RWPE2 (cell line): ENCODE results near the gene SEC16B.

ENCODE experiments used
- ATAC-seq: fragments of 200-7000 bp; cut with Tn5 transposase; 3 replicates; pipeline ENCODE4 v1.9.1; 2021; ENCODE audit warnings: low read depth
- DNase-seq: peaks from one replicate; pipeline ENCODE4 v3.0.0-alpha.2; 2020; ENCODE audit warnings: low spot score
- H3K27ac ChIP-seq: fragments of 450-650 bp; 2 replicates; pipeline ENCODE4 v1.5.1; 2017; ENCODE audit warnings: mild to moderate bottlenecking; ENCODE audit not compliant: poor library complexity, severe bottlenecking
- H3K27me3 ChIP-seq: fragments of 250-450 bp; sonication (Bioruptor Pico); 2 replicates; pipeline ENCODE4 v1.5.1; 2021; ENCODE audit warnings: mild to moderate bottlenecking, moderate library complexity; ENCODE audit not compliant: insufficient read depth, poor library complexity, severe bottlenecking
- H3K36me3 ChIP-seq: fragments of 250-450 bp; sonication (Bioruptor Pico); 2 replicates; pipeline ENCODE4 v1.5.1; 2020; ENCODE audit warnings: low read depth, mild to moderate bottlenecking, moderate library complexity
- H3K4me1 ChIP-seq: fragments of 250-450 bp; sonication (Bioruptor Pico); 2 replicates; pipeline ENCODE4 v1.5.1; 2021; ENCODE audit warnings: mild to moderate bottlenecking, moderate library complexity; ENCODE audit not compliant: insufficient read depth, poor library complexity, severe bottlenecking
- H3K4me3 ChIP-seq: fragments of 250-450 bp; sonication (Bioruptor Pico); 2 replicates; pipeline ENCODE4 v1.5.1; 2021; ENCODE audit warnings: mild to moderate bottlenecking, moderate library complexity; ENCODE audit not compliant: severe bottlenecking
- H3K9me3 ChIP-seq: fragments of 250-450 bp; sonication (Bioruptor Pico); 2 replicates; pipeline ENCODE4 v1.5.1; 2021; ENCODE audit warnings: mild to moderate bottlenecking, moderate library complexity; ENCODE audit not compliant: severe bottlenecking
- TF ChIP-seq, protein P1 (sequence below): fragments of 450-650 bp; IDR thresholded peaks from one replicate; pipeline ENCODE4 v1.5.1; 2017; ENCODE audit warnings: mild to moderate bottlenecking, moderate library complexity; ENCODE audit not compliant: poor library complexity, severe bottlenecking

The SEC16B gene

DNA sequence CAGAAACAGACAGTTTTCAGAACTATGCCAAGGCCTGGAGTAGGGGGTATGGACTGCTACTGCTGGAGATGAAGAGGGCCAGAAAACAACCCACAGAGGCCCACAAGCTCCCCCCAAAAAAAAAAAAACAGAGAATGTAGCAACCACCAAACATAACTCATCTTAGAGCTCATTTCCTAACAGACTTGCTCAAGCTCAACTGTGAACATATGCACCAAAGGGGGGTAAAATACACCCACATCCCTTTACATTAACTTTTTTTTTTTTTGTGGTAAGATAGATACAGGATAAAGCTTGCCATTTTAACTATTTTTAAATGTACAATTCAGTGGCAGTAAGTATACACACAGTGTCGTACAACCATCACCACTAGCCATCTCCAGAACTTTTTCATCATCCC lies 36.0 kb downstream of the SEC16B start:
- Histone ChIP-seq H3K27ac (no peak overlapping the region), H3K4me3 (no peak overlapping the region), H3K27me3 (no peaks in the 10 kb centered on the region), H3K9me3 (no peaks in the 10 kb centered on the region), H3K4me1 (no peaks in the 10 kb centered on the region), H3K36me3 (no peaks in the 10 kb centered on the region)
- ATAC-seq (no peak), DNase-seq (no peak)
- TF ChIP-seq, protein P1, sequence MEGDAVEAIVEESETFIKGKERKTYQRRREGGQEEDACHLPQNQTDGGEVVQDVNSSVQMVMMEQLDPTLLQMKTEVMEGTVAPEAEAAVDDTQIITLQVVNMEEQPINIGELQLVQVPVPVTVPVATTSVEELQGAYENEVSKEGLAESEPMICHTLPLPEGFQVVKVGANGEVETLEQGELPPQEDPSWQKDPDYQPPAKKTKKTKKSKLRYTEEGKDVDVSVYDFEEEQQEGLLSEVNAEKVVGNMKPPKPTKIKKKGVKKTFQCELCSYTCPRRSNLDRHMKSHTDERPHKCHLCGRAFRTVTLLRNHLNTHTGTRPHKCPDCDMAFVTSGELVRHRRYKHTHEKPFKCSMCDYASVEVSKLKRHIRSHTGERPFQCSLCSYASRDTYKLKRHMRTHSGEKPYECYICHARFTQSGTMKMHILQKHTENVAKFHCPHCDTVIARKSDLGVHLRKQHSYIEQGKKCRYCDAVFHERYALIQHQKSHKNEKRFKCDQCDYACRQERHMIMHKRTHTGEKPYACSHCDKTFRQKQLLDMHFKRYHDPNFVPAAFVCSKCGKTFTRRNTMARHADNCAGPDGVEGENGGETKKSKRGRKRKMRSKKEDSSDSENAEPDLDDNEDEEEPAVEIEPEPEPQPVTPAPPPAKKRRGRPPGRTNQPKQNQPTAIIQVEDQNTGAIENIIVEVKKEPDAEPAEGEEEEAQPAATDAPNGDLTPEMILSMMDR = no peak

DNA sequence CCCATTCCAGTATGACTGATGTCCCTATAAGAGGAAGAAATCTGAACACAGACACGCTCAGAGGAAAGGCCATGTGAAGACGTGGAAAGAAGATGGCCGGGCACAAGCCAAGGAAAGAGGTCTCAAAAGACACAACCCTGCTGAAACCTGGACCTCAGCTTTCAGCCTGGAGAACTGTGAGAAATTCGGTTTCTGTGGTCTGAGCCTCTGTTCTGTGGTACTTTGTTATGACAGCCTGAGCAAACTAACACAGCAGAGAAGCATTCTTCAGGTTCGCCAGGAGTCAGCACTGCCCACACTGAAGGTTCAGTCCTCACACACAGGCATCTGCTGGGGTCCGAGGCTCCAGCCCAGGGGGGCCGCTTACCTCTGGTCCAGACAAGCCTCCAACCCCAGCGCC lies 37.7 kb downstream of the SEC16B start:
- DNase-seq (no peak), ATAC-seq (no peak)
- no peaks in the 10 kb centered on the region for H3K36me3 ChIP-seq
- no peaks in the 10 kb centered on the region for H3K27me3 ChIP-seq
- H3K27ac ChIP-seq = no peak overlapping the region
- no peaks in the 10 kb centered on the region for H3K9me3 ChIP-seq
- H3K4me3 ChIP-seq = no peak overlapping the region
- peaks cover 12% of the 10 kb centered on the region for H3K4me1 ChIP-seq
- TF ChIP-seq, protein P1 = no peak

DNA sequence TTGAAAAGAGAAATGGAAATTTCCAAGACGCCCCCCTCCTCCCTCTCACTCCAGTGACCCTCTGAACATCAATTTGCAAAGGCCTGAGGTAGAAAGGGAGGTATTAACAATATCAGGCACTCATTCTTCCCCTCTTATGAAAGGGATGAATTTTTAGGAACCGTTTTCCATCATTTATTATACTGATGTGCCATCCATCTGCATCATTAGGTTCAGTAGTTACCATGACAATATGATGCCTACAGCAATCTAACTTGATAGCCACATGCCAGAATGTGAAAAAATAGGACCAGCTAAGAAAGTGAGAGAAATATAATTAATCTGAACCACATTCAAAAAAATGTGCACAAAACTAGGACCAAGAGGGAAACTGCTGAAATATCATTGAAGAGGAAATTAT lies 40.9 kb downstream of the SEC16B start:
- Histone ChIP-seq H3K27me3 (no peaks in the 10 kb centered on the region), H3K4me1 (peaks cover 23% of the 10 kb centered on the region), H3K27ac (peak overlapping the region; percentile 91), H3K9me3 (no peaks in the 10 kb centered on the region), H3K36me3 (no peaks in the 10 kb centered on the region), H3K4me3 (no peak overlapping the region)
- TF ChIP-seq, protein P1 = no peak
- DNase-seq (no peak), ATAC-seq (no peak)

DNA sequence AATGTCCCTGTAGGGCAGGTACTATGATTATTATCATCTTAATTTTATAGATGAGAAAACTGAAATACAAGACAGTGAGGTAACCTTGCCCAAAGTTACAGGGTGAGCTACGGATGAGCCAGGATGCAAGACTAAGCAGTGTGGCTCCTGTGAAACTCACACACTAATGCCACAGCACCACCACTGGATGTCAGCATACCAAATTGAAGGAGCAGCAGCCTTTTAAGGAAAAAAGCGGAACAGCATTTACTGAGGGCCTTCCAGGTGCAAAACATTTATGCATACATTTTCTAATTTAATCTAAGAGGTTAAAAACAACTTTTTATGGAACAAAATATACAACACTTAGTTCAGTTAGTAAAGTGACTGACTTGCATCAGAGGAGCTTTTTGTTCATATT lies 41.7 kb downstream of the SEC16B start:
- ATAC-seq (no peak), DNase-seq (no peak)
- H3K27me3 ChIP-seq = no peaks in the 10 kb centered on the region
- H3K36me3 ChIP-seq = no peaks in the 10 kb centered on the region
- TF ChIP-seq, protein P1 = peak; percentile 33
- no peaks in the 10 kb centered on the region for H3K9me3 ChIP-seq
- H3K27ac ChIP-seq = peak overlapping the region; percentile 91
- H3K4me1 ChIP-seq = peaks cover 23% of the 10 kb centered on the region
- H3K4me3 ChIP-seq = no peak overlapping the region

DNA sequence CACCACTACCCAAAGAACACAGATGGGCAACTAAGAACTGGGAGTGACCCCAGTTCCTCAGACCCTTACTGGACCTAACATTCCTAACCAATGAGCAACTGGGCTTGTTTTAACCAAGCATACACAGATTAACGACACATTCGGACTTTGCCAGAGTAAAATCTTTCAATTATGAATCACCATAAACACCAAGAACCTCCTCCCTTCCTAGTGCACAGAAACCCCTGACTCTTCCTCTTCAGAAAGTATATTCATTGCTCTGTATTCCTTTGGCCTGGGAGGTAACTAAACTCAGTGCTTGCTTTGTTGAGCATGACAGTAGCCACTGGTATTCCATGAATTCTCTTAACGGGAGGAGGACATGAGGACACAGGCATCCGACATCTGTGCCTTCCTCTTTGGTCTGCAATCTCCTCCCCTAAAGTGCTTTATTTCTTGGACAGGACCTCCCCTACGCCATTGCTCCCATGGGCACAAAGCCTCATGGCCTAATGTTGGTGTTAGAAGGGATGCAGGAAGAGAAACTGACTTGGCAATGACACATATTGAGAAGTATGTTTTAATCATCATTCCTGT lies 42.7 kb downstream of the SEC16B start:
- no peak for DNase-seq
- Histone ChIP-seq H3K9me3 (no peaks in the 10 kb centered on the region), H3K36me3 (no peaks in the 10 kb centered on the region), H3K27ac (peak overlapping the region; percentile 91), H3K27me3 (no peaks in the 10 kb centered on the region), H3K4me3 (no peak overlapping the region), H3K4me1 (peaks cover 23% of the 10 kb centered on the region)
- TF ChIP-seq, protein P1 = no peak
- peak; percentile 88 for ATAC-seq
